Measurements from ENCODE around the gene H2BK1. TPM values are rescaled to one million over a fixed set of nuclear protein-coding genes. Genes with fewer than 3 reads are reported as not detected.

The H2BK1 gene
- total RNA-seq, 1 experiment from 2014 or later, result not detected

DNA sequence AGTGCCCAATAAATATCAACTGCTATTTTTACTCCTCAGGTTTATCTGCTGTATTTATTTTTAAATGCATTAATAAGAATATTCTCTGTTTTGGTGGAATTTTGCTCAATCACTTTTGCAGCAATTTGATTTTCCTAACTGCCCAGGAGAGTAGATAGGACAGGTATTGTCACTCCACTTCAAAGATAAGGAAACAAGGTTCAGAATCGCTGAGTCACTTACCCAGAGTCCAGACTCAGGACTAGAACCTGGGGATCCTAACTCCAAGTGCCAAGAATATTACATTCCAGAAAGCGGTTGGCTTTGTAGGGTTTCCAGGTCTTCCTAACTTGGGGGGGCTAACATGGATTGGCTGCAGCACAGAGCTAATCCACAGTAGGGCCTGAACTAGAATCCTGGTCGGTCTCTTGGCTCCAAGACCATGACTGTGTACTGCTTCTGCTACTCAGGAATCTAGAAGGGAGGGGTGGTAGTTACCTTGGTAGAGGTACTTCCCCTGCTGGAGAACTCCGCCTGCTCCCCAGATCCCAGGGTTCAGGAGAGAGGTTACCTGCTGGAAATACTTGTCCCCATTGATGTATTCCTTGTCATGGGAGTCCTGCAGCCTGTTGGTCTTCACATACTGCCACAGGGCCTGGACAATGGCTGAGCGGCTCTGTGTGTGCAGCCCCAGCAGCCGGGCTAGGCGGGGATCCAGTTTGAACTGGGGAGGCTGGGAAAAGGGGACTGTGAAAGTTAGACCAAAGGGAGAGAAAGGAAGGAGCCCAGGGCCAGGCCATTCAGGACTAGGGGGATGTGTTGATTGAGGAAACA is 30.9 kb upstream of the H2BK1 start:
- Histone ChIP-seq H3K4me3 (ENCODE audit: insufficient read depth, low read depth, low read length) (no peak overlapping the region), H3K36me3 (replicated peaks; ENCODE audit: control insufficient read depth, insufficient read depth, low read length) (peaks cover 8% of the 10 kb centered on the region), H3K27me3 (ENCODE audit: control insufficient read depth, insufficient read depth, low read length) (peaks cover 13% of the 10 kb centered on the region)
- peak; percentile 46 for DNase-seq

DNA sequence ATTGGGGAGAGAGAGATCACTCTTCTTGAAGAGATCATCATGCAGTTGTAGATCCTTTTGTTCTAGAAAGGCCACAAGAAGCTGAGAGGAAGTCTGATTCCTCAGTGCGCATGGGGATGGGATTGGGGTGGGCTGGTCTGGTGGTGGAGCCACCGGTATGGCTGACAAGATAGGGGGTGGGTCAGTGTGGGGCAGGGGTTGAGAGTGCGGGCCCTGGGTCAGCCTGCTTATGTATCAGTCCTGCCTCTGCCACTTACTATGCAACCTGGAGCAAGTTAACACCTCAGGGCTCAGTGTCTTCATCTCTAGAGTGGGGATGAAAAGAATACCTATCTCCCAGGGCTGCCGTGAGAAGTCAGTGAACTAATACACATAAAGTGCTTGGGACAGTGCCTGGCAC is 30.2 kb upstream of the H2BK1 start:
- DNase-seq, result peak; percentile 54
- Histone ChIP-seq H3K36me3 (replicated peaks; ENCODE audit: control insufficient read depth, insufficient read depth, low read length) (peaks cover 12% of the 10 kb centered on the region), H3K4me3 (ENCODE audit: insufficient read depth, low read depth, low read length) (no peak overlapping the region), H3K27me3 (ENCODE audit: control insufficient read depth, insufficient read depth, low read length) (peaks cover 7% of the 10 kb centered on the region)

DNA sequence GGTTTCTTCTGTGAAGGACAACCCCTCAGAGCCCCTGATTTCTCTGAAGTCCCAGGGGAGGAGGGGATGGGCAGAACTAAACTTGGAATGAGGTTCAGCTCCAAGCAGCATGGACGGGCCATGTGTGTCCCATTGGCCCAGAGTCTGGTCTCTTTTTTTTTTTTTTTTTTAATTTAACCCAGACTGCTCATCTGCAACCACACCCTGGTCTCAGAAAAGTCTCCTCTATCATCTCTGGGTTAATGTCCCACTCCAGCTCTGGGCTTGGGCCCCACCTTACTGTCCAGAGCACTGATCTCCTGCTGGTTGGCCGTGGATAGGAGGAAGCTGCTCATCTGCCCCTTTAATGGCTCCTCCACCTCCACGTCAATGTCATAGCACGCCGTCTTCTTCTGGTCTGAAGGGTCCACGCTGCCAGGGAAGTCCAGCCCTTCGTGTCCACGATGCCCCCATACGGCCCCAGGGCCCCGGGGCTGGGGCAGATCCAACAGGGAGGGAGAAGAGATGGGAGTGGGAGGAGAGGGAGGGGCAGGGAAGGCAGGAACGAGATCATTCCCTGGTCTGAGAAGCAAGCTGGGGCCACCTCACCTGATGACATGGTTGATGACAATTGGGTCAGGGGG is 29.7 kb upstream of the H2BK1 start:
- peaks cover 3% of the 10 kb centered on the region for H3K27me3 ChIP-seq (ENCODE audit: control insufficient read depth, insufficient read depth, low read length)
- no peak overlapping the region for H3K4me3 ChIP-seq (ENCODE audit: insufficient read depth, low read depth, low read length)
- peaks cover 13% of the 10 kb centered on the region for H3K36me3 ChIP-seq (replicated peaks; ENCODE audit: control insufficient read depth, insufficient read depth, low read length)
- DNase-seq, result no peak

GRCh38 chr7:151238924-151239836 is 28.9 kb upstream of the H2BK1 start:
- H3K4me3 ChIP-seq (ENCODE audit: insufficient read depth, low read depth, low read length), result no peak overlapping the region
- H3K27me3 ChIP-seq (ENCODE audit: control insufficient read depth, insufficient read depth, low read length), result no peaks in the 10 kb centered on the region
- peak; percentile 36 for DNase-seq
- peaks cover 13% of the 10 kb centered on the region for H3K36me3 ChIP-seq (replicated peaks; ENCODE audit: control insufficient read depth, insufficient read depth, low read length)

DNA sequence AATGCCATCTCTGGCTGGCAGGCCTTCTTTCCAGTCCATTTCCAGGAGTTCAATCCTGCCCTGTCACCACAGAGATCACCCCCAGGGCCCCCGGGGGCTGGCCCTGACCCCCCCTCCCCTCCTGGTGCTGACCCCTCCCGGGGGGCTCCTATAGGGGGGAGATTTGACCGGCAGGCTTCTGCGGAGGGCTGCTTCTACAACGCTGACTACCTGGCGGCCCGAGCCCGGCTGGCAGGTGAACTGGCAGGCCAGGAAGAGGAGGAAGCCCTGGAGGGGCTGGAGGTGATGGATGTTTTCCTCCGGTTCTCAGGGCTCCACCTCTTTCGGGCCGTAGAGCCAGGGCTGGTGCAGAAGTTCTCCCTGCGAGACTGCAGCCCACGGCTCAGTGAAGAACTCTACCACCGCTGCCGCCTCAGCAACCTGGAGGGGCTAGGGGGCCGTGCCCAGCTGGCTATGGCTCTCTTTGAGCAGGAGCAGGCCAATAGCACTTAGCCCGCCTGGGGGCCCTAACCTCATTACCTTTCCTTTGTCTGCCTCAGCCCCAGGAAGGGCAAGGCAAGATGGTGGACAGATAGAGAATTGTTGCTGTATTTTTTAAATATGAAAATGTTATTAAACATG is 28.0 kb upstream of the H2BK1 start:
- peak; percentile 55 for DNase-seq
- no peak overlapping the region for H3K4me3 ChIP-seq (ENCODE audit: insufficient read depth, low read depth, low read length)
- H3K36me3 ChIP-seq (replicated peaks; ENCODE audit: control insufficient read depth, insufficient read depth, low read length), result peaks cover 13% of the 10 kb centered on the region
- no peaks in the 10 kb centered on the region for H3K27me3 ChIP-seq (ENCODE audit: control insufficient read depth, insufficient read depth, low read length)

- H3K36me3 ChIP-seq (replicated peaks; ENCODE audit: control insufficient read depth, insufficient read depth, low read length), result peaks cover 13% of the 10 kb centered on the region
- H3K4me3 ChIP-seq (ENCODE audit: insufficient read depth, low read depth, low read length), result no peak overlapping the region
- H3K27me3 ChIP-seq (ENCODE audit: control insufficient read depth, insufficient read depth, low read length), result no peaks in the 10 kb centered on the region
- peak; percentile 51 for DNase-seq
These were observed 27.2 kb upstream of the H2BK1 start for GRCh38 chr7:151237244-151238189.

DNA sequence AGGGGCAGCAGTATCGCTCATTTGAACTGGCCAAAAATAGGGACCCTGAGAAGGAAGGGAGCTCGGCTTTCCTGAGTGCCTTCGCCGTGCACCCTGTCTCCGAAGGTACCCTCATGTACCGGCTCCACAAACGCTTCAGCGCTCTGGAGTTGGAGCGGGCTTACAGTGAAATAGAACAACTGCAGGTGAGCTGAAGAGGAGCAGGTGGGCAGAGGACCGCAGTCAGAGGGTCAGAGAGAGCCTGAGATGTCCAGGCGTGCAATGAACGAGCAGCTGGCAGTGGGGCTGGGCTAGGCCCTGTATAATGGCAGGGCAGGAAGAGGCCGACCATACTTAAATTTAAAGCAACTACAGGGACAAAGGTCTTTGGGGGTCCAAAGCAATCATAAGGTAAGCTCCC is 26.1 kb upstream of the H2BK1 start:
- Histone ChIP-seq H3K27me3 (ENCODE audit: control insufficient read depth, insufficient read depth, low read length) (no peaks in the 10 kb centered on the region), H3K4me3 (ENCODE audit: insufficient read depth, low read depth, low read length) (no peak overlapping the region), H3K36me3 (replicated peaks; ENCODE audit: control insufficient read depth, insufficient read depth, low read length) (peaks cover 13% of the 10 kb centered on the region)
- DNase-seq, result peak; percentile 25

- Histone ChIP-seq H3K27me3 (ENCODE audit: control insufficient read depth, insufficient read depth, low read length) (no peaks in the 10 kb centered on the region), H3K36me3 (replicated peaks; ENCODE audit: control insufficient read depth, insufficient read depth, low read length) (peaks cover 13% of the 10 kb centered on the region), H3K4me3 (ENCODE audit: insufficient read depth, low read depth, low read length) (no peak overlapping the region)
- DNase-seq, result peak; percentile 33
These were observed 25.0 kb upstream of the H2BK1 start for GRCh38 chr7:151235091-151235787.

GRCh38 chr7:151233804-151234203 is 23.5 kb upstream of the H2BK1 start:
- Histone ChIP-seq H3K27me3 (ENCODE audit: control insufficient read depth, insufficient read depth, low read length) (no peaks in the 10 kb centered on the region), H3K36me3 (replicated peaks; ENCODE audit: control insufficient read depth, insufficient read depth, low read length) (peaks cover 13% of the 10 kb centered on the region), H3K4me3 (ENCODE audit: insufficient read depth, low read depth, low read length) (no peak overlapping the region)
- peak; percentile 35 for DNase-seq

- peaks cover 13% of the 10 kb centered on the region for H3K36me3 ChIP-seq (replicated peaks; ENCODE audit: control insufficient read depth, insufficient read depth, low read length)
- H3K27me3 ChIP-seq (ENCODE audit: control insufficient read depth, insufficient read depth, low read length), result no peaks in the 10 kb centered on the region
- H3K4me3 ChIP-seq (ENCODE audit: insufficient read depth, low read depth, low read length), result peak overlapping the region; percentile 88
- DNase-seq, result peak; percentile 79
These were observed 22.8 kb upstream of the H2BK1 start for GRCh38 chr7:151232917-151233701.

GRCh38 chr7:151232091-151232916 is 22.0 kb upstream of the H2BK1 start, which contains the start of gene CHPF2:
CHPF2 (plus strand) TSS chr7:151232483; CDS start chr7:151234012, 1,529 bp downstream.
- Histone ChIP-seq H3K4me3 (ENCODE audit: insufficient read depth, low read depth, low read length) (peak within 1 kb of the TSS; percentile 88), H3K27me3 (ENCODE audit: control insufficient read depth, insufficient read depth, low read length) (no peaks in the 10 kb centered on the region), H3K36me3 (replicated peaks; ENCODE audit: control insufficient read depth, insufficient read depth, low read length) (peaks cover 11% of the 10 kb centered on the region)
- peak; percentile 98 for DNase-seq

- no peak for DNase-seq
- no peak overlapping the region for H3K4me3 ChIP-seq (ENCODE audit: insufficient read depth, low read depth, low read length)
- H3K36me3 ChIP-seq (replicated peaks; ENCODE audit: control insufficient read depth, insufficient read depth, low read length), result peaks cover 6% of the 10 kb centered on the region
- no peaks in the 10 kb centered on the region for H3K27me3 ChIP-seq (ENCODE audit: control insufficient read depth, insufficient read depth, low read length)
These were observed 20.8 kb upstream of the H2BK1 start for GRCh38 chr7:151231080-151231479.
